Gastroesophageal sphincter (tissue), 3 donors: ENCODE results near the gene CRYBG3.

Experiments used
- EP300 ChIP-seq: sonication (generic); formaldehyde crosslinking; IDR thresholded peaks from one replicate; pipeline ENCODE4 v1.6.1; 2017; ENCODE audit warnings: antibody characterized with exemption, mild to moderate bottlenecking
- POLR2A ChIP-seq, 2 donors: fragments of 450-650 bp; IDR thresholded peaks; one replicate each; pipeline ENCODE4 v1.6.1; 2017; ENCODE audit warnings: antibody characterized with exemption in 2 of 2, mild to moderate bottlenecking in 2 of 2, moderate library complexity in 1 of 2
- TF ChIP-seq, protein P1 (sequence below), 4 experiments: fragments of 200-600 bp in 2 of 4; fragments of 450-650 bp in 2 of 4; sonication (generic) in 1 of 4; IDR thresholded peaks; one replicate each; pipeline ENCODE4 v1.5.1; 2017 to 2019; ENCODE audit warnings: antibody characterized with exemption in 4 of 4, mild to moderate bottlenecking in 2 of 4, moderate library complexity in 2 of 4

- TF ChIP-seq POLR2A (IDR thresholded peaks at IDR 0.05) (no peak), EP300 (no peak)
- TF ChIP-seq, protein P1, sequence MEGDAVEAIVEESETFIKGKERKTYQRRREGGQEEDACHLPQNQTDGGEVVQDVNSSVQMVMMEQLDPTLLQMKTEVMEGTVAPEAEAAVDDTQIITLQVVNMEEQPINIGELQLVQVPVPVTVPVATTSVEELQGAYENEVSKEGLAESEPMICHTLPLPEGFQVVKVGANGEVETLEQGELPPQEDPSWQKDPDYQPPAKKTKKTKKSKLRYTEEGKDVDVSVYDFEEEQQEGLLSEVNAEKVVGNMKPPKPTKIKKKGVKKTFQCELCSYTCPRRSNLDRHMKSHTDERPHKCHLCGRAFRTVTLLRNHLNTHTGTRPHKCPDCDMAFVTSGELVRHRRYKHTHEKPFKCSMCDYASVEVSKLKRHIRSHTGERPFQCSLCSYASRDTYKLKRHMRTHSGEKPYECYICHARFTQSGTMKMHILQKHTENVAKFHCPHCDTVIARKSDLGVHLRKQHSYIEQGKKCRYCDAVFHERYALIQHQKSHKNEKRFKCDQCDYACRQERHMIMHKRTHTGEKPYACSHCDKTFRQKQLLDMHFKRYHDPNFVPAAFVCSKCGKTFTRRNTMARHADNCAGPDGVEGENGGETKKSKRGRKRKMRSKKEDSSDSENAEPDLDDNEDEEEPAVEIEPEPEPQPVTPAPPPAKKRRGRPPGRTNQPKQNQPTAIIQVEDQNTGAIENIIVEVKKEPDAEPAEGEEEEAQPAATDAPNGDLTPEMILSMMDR (IDR thresholded peaks at IDR 0.05), result no peak
Observed at GRCh38 chr3:97949110-97949485, 127.3 kb downstream of the CRYBG3 start.
